HCT116 (cell line): ENCODE results near the gene BAIAP2L2. TPM values are rescaled to one million over a fixed set of nuclear protein-coding genes. Genes with fewer than 3 reads are reported as not detected.

ENCODE experiments used
- ATAC-seq: fragments of 200-7000 bp; cut with Tn5 transposase; 2 replicates; pipeline ENCODE4 v1.9.1; 2020; ENCODE audit warnings: mild to moderate bottlenecking, moderate library complexity
- BruUV-seq: library from RNA; stranded (reverse); fragments of 400-500 nt; replicated peaks from 2 replicates; lab custom pipeline; 2021; lab: Mats Ljungman, UMichigan
- CTCF ChIA-PET: fragments of 300-600 bp; sonication (Branson Sonifier 250); formaldehyde crosslinking; loops from one replicate; lab custom pipeline; 2021; ENCODE audit warnings: antibody characterized with exemption; lab: Charles Lee
- POLR2A ChIA-PET: fragments of 300-600, 350-600 bp; sonication (Branson Sonifier 250); formaldehyde crosslinking; loops from one replicate; lab custom pipeline; 2021; ENCODE audit warnings: antibody characterized with exemption; lab: Charles Lee
- RAD21 ChIA-PET, 2 experiments: fragments of 300-600 bp; sonication (Branson Sonifier 250); formaldehyde crosslinking; loops; one replicate each; lab custom pipeline; 2023; ENCODE audit warnings: low total read pairs in 2 of 2; ENCODE audit not compliant: uncharacterized antibody in 2 of 2, unreplicated experiment in 2 of 2, low non-redundant PET in 1 of 2; lab: Charles Lee
- DNase-seq: peaks from one replicate; pipeline ENCODE4 v3.0.0-alpha.2; 2010; ENCODE audit warnings: low read depth, low spot score
- H2AFZ ChIP-seq: fragments of 200-600 bp; shearing (Covaris generic), sonication (generic); 2 replicates; pipeline ENCODE4 v1.6.1; 2017; ENCODE audit warnings: low read depth, mixed run types, mixed read lengths, antibody characterized with exemption, low read length; ENCODE audit not compliant: poor library complexity, severe bottlenecking
- H3K27ac ChIP-seq: 2 replicates; pipeline ENCODE4 v1.5.1; 2012; ENCODE audit warnings: low read depth, low read length
- H3K27me3 ChIP-seq: fragments of 200-600 bp; sonication (generic); 2 replicates; pipeline ENCODE4 v1.6.1; 2016; ENCODE audit warnings: mixed run types, low read length, mixed read lengths; ENCODE audit not compliant: insufficient read depth
- H3K36me3 ChIP-seq, 2 experiments: fragments of 200-500 bp in 1 of 2; fragments of 200-600 bp in 1 of 2; sonication (Bioruptor generic) in 1 of 2; sonication (generic) in 1 of 2; 2 replicates each; pipeline versions ENCODE4 v1.5.1 to v1.6.1; 2014 to 2016; ENCODE audit warnings: low read length in 2 of 2, inconsistent platforms in 1 of 2, mixed read lengths in 1 of 2, mixed run types in 1 of 2; ENCODE audit not compliant: insufficient read depth in 2 of 2, control insufficient read depth in 1 of 2
- H3K4me1 ChIP-seq, 2 experiments: fragments of 200-600 bp in 1 of 2; sonication (generic) in 1 of 2; 2 replicates each; pipeline versions ENCODE4 v1.5.1 to v1.6.1; 2012 to 2017; ENCODE audit warnings: low read length in 2 of 2, inconsistent platforms in 1 of 2, mild to moderate bottlenecking in 1 of 2, mixed read lengths in 1 of 2, mixed run types in 1 of 2, moderate library complexity in 1 of 2; ENCODE audit not compliant: insufficient read depth in 2 of 2, control insufficient read depth in 1 of 2
- H3K4me2 ChIP-seq: fragments of 200-600 bp; sonication (generic); 2 replicates; pipeline ENCODE4 v1.6.1; 2017; ENCODE audit warnings: mixed run types, low read length, mixed read lengths
- H3K4me3 ChIP-seq, 2 experiments: fragments of 200-600 bp in 1 of 2; sonication (generic) in 1 of 2; replicated peaks in 1 of 2; 2 replicates each; pipeline ENCODE4 v1.5.1; 2011 to 2016; ENCODE audit warnings: low read length in 2 of 2, control low read depth in 1 of 2, low read depth in 1 of 2, mild to moderate bottlenecking in 1 of 2, mixed read lengths in 1 of 2, mixed run types in 1 of 2
- H3K79me2 ChIP-seq: fragments of 200-600 bp; sonication (generic); 2 replicates; pipeline ENCODE4 v1.6.1; 2017; ENCODE audit warnings: mild to moderate bottlenecking, mixed run types, low read length, moderate library complexity, mixed read lengths; ENCODE audit not compliant: insufficient read depth
- H3K9ac ChIP-seq: fragments of 200-600 bp; sonication (generic); 2 replicates; pipeline ENCODE4 v1.6.1; 2016; ENCODE audit warnings: low read length, mixed read lengths
- H3K9me2 ChIP-seq: fragments of 200-600 bp; sonication (generic), shearing (Covaris generic); 2 replicates; pipeline ENCODE4 v1.6.1; 2017; ENCODE audit warnings: mixed run types, mild to moderate bottlenecking, moderate library complexity; ENCODE audit not compliant: insufficient read depth
- H3K9me3 ChIP-seq, 2 experiments: fragments of 200-500 bp in 1 of 2; fragments of 200-600 bp in 1 of 2; sonication (Bioruptor generic) in 1 of 2; sonication (generic) in 1 of 2; 2 replicates each; pipeline ENCODE4 v1.6.1; 2014 to 2017; ENCODE audit warnings: low read length in 2 of 2, mixed read lengths in 2 of 2, inconsistent platforms in 1 of 2, low read depth in 1 of 2, mild to moderate bottlenecking in 1 of 2, mixed run types in 1 of 2, moderate library complexity in 1 of 2; ENCODE audit not compliant: control insufficient read depth in 1 of 2, insufficient read depth in 1 of 2
- H4K20me1 ChIP-seq: fragments of 200-600 bp; sonication (generic), shearing (Covaris generic); 2 replicates; pipeline ENCODE4 v1.6.1; 2017; ENCODE audit warnings: mixed run types, mild to moderate bottlenecking, moderate library complexity; ENCODE audit not compliant: insufficient read depth
- CBX3 ChIP-seq: IDR thresholded peaks from 2 replicates; pipeline ENCODE4 v1.6.1; 2012; ENCODE audit warnings: low read depth
- CEBPB ChIP-seq: IDR thresholded peaks from 2 replicates; pipeline ENCODE4 v1.6.1; 2012; ENCODE audit warnings: low read depth
- EGR1 ChIP-seq: IDR thresholded peaks from 2 replicates; pipeline ENCODE4 v1.6.1; 2012; ENCODE audit warnings: low read depth
- ELF1 ChIP-seq: IDR thresholded peaks from 2 replicates; pipeline ENCODE4 v1.6.1; 2012; ENCODE audit warnings: low read depth, borderline replicate concordance
- EZH2phosphoT487 ChIP-seq: fragments of 200-600 bp; IDR thresholded peaks from 2 replicates; pipeline ENCODE4 v1.6.1; 2018; ENCODE audit warnings: antibody characterized with exemption, borderline replicate concordance
- FOSL1 ChIP-seq: IDR thresholded peaks from 2 replicates; pipeline ENCODE4 v1.6.1; 2012; ENCODE audit warnings: low read depth
- POLR2A ChIP-seq: IDR thresholded peaks from 2 replicates; pipeline ENCODE4 v1.7.0; 2011; ENCODE audit warnings: borderline replicate concordance; ENCODE audit not compliant: insufficient read depth, insufficient read length; ENCODE audit errors: extremely low read depth
- RAD21 ChIP-seq: IDR thresholded peaks from 2 replicates; pipeline ENCODE4 v1.6.1; 2012; ENCODE audit warnings: low read depth, mild to moderate bottlenecking
- SRF ChIP-seq: IDR thresholded peaks from 2 replicates; pipeline ENCODE4 v1.6.1; 2012; ENCODE audit warnings: low read depth
- TCF7L2 ChIP-seq: IDR thresholded peaks from 2 replicates; pipeline ENCODE4 v1.7.0; 2011; ENCODE audit warnings: borderline replicate concordance, inconsistent platforms; ENCODE audit not compliant: insufficient read depth, insufficient read length; ENCODE audit errors: extremely low read depth
- intact Hi-C: fragments of 100-400 bp; cut with micrococcal nuclease; formaldehyde crosslinking; loops from 2 replicates; pipeline ENCODE4 v1.10.0; 2022
- total RNA-seq: library from RNA; stranded (reverse); gene quantifications from one replicate; pipeline ENCODE4 v1.2.1, GENCODE V29; 2021; ENCODE audit not compliant: unreplicated experiment
- TF ChIP-seq, protein P1 (sequence below): IDR thresholded peaks from 2 replicates; pipeline ENCODE4 v1.6.1; 2012
- TF ChIP-seq, protein P2 (sequence below), 3 experiments: fragments of 200-600 bp in 1 of 3; sonication (generic) in 1 of 3; IDR thresholded peaks in 2 of 3; conservative IDR thresholded peaks in 1 of 3; 2 replicates each; pipeline ENCODE4 v1.5.1; 2012 to 2017; ENCODE audit warnings: low read depth in 2 of 3, low read length in 2 of 3, antibody characterized with exemption in 1 of 3, borderline replicate concordance in 1 of 3, control low read depth in 1 of 3, mild to moderate bottlenecking in 1 of 3, mixed read lengths in 1 of 3, mixed run types in 1 of 3, moderate library complexity in 1 of 3; ENCODE audit not compliant: insufficient read depth in 1 of 3
- TF ChIP-seq, protein P3 (sequence below): IDR thresholded peaks from 2 replicates; pipeline ENCODE4 v1.6.1; 2012

Gene BAIAP2L2
- total RNA-seq, 1 experiment from 2014 or later = 1.0 TPM

DNA sequence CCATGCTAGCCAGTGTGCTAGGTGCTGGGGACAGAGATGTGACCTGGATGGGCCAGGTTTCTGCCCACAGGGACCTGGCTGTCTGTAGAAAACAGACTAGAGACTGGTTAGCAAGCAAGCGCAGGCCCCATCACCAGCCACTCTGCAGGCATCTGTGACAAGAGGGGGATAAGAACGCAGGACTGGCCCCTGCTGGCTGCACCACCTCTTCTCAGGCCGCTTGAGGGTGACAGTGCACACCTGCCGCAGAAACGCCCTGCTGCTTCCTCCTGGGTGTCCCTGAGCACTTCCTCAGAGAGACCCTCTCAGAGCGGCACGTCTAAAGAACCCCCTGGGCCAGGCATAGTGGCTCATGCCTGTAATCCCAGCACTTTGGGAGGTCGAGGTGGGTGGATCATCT is 59.2 kb downstream of the BAIAP2L2 start:
- DNase-seq = no peak
- Histone ChIP-seq H3K4me3 (no peak overlapping the region), H3K4me1 (peaks cover 0 to 10% of the 10 kb centered on the region in 2 experiments; a peak in 2 of 4 replicates), H3K36me3 (no peaks in the 10 kb centered on the region), H4K20me1 (no peaks in the 10 kb centered on the region), H3K9me3 (no peaks in the 10 kb centered on the region), H3K9ac (no peak overlapping the region), H3K27ac (no peak overlapping the region), H3K27me3 (no peaks in the 10 kb centered on the region), H3K9me2 (no peaks in the 10 kb centered on the region), H2AFZ (no peak overlapping the region), H3K4me2 (no peak overlapping the region), H3K79me2 (no peaks in the 10 kb centered on the region)
- RAD21 ChIA-PET = no interaction called here
- POLR2A ChIA-PET = interaction anchor here (1.2 kb wide), 1 partner anchor 53 kb away, joined by 5 read pairs; no protein-coding TSS in a partner anchor
- intact Hi-C loops = loop anchor here (5.0 kb wide), 2 partner anchors 51 to 1066 kb away; no protein-coding TSS in a partner anchor
- ATAC-seq = no peak
- TF ChIP-seq TCF7L2 (no peak), RAD21 (no peak), POLR2A (no peak), EGR1 (no peak), FOSL1 (no peak), SRF (no peak), CBX3 (no peak), ELF1 (no peak), CEBPB (no peak), EZH2phosphoT487 (no peak)
- TF ChIP-seq, protein P1, sequence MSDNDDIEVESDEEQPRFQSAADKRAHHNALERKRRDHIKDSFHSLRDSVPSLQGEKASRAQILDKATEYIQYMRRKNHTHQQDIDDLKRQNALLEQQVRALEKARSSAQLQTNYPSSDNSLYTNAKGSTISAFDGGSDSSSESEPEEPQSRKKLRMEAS = no peak
- TF ChIP-seq, protein P2, sequence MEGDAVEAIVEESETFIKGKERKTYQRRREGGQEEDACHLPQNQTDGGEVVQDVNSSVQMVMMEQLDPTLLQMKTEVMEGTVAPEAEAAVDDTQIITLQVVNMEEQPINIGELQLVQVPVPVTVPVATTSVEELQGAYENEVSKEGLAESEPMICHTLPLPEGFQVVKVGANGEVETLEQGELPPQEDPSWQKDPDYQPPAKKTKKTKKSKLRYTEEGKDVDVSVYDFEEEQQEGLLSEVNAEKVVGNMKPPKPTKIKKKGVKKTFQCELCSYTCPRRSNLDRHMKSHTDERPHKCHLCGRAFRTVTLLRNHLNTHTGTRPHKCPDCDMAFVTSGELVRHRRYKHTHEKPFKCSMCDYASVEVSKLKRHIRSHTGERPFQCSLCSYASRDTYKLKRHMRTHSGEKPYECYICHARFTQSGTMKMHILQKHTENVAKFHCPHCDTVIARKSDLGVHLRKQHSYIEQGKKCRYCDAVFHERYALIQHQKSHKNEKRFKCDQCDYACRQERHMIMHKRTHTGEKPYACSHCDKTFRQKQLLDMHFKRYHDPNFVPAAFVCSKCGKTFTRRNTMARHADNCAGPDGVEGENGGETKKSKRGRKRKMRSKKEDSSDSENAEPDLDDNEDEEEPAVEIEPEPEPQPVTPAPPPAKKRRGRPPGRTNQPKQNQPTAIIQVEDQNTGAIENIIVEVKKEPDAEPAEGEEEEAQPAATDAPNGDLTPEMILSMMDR (IDR thresholded peaks at IDR 0.05 in 2 of 3, conservative IDR thresholded peaks at IDR 0.05 in 1 of 3; ENCODE audit: borderline replicate concordance in 1 of 3, insufficient read depth in 1 of 3, low read depth in 2 of 3, low read length in 2 of 3) = no peak
- TF ChIP-seq, protein P3, sequence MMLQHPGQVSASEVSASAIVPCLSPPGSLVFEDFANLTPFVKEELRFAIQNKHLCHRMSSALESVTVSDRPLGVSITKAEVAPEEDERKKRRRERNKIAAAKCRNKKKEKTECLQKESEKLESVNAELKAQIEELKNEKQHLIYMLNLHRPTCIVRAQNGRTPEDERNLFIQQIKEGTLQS = no peak
- CTCF ChIA-PET = no interaction called here
- no TSS peak for BruUV-seq
